B cell (primary cell): ENCODE data around the gene NR3C2. TPM values are rescaled to one million over a fixed set of nuclear protein-coding genes. Genes with fewer than 3 reads are reported as not detected.

ENCODE experiments used
- ATAC-seq: fragments of 200-7000 bp; cut with Tn5 transposase; one replicate; pipeline ENCODE4 v1.10.0; 2021; ENCODE audit warnings: low read depth, mild to moderate bottlenecking, moderate number of reproducible peaks, moderate library complexity
- CTCF ChIA-PET: fragments of 350-600 bp; sonication (Branson Sonifier 250); formaldehyde crosslinking; loops from one replicate; lab custom pipeline; 2021; ENCODE audit warnings: antibody characterized with exemption, inconsistent platforms; lab: Charles Lee
- POLR2A ChIA-PET: fragments of 350-600 bp; sonication (Branson Sonifier 250); formaldehyde crosslinking; loops from one replicate; lab custom pipeline; 2021; ENCODE audit warnings: antibody characterized with exemption; lab: Charles Lee
- DNase-seq: peaks from one replicate; pipeline ENCODE4 v3.0.0; 2013
- H2AFZ ChIP-seq: 2 replicates; pipeline ENCODE4 v1.6.1; 2012; ENCODE audit warnings: mild to moderate bottlenecking, low read depth, low read length; ENCODE audit not compliant: insufficient read depth, poor library complexity, severe bottlenecking
- H3K27ac ChIP-seq, 2 donors: 1 replicate in 1 of 2; 2 replicates in 1 of 2; pipeline ENCODE4 v1.5.1; 2012 to 2013; ENCODE audit warnings: low read length in 2 of 2, mild to moderate bottlenecking in 2 of 2, moderate library complexity in 1 of 2
- H3K27me3 ChIP-seq, 4 experiments: fragments of 200-600 bp in 1 of 4; sonication (generic) in 1 of 4; replicated peaks in 1 of 4; 1 replicate in 2 of 4; 2 replicates in 2 of 4; pipeline versions ENCODE4 v1.6.1 to v1.7.0; 2013 to 2016; ENCODE audit warnings: low read length in 3 of 4, mild to moderate bottlenecking in 2 of 4, mixed read lengths in 1 of 4, moderate library complexity in 1 of 4; ENCODE audit not compliant: insufficient read depth in 4 of 4, control insufficient read depth in 3 of 4; ENCODE audit errors: control extremely low read depth in 1 of 4
- H3K36me3 ChIP-seq, 2 experiments: replicated peaks in 1 of 2; 1 replicate in 1 of 2; 2 replicates in 1 of 2; pipeline versions ENCODE4 v1.6.1 to v1.7.1; 2013; ENCODE audit warnings: low read length in 1 of 2; ENCODE audit not compliant: insufficient read depth in 2 of 2, control insufficient read depth in 1 of 2; ENCODE audit errors: control extremely low read depth in 1 of 2, extremely low read depth in 1 of 2
- H3K4me1 ChIP-seq, 2 donors: fragments of 200-600 bp in 1 of 2; sonication (generic) in 1 of 2; 1 replicate in 1 of 2; 2 replicates in 1 of 2; pipeline versions ENCODE4 v1.5.1 to v1.6.1; 2013 to 2017; ENCODE audit warnings: low read length in 2 of 2; ENCODE audit not compliant: control insufficient read depth in 2 of 2, insufficient read depth in 2 of 2
- H3K4me2 ChIP-seq: replicated peaks from 2 replicates; pipeline ENCODE3; 2012; ENCODE audit warnings: mild to moderate bottlenecking, low read depth, low read length; ENCODE audit not compliant: poor library complexity, severe bottlenecking
- H3K4me3 ChIP-seq, 5 experiments: fragments of 200-600 bp in 1 of 5; sonication (generic) in 1 of 5; 1 replicate in 3 of 5; 2 replicates in 2 of 5; pipeline versions ENCODE4 v1.5.1 to v1.7.0; 2011 to 2016; ENCODE audit warnings: low read length in 4 of 5, mild to moderate bottlenecking in 4 of 5, low read depth in 2 of 5, control low read depth in 1 of 5, moderate library complexity in 1 of 5; ENCODE audit not compliant: insufficient read depth in 1 of 5; ENCODE audit errors: control extremely low read depth in 1 of 5, extremely low read depth in 1 of 5
- H3K79me2 ChIP-seq: fragments of 200-600 bp; sonication (generic); one replicate; pipeline ENCODE4 v1.6.0; 2016; ENCODE audit warnings: low read length; ENCODE audit not compliant: control insufficient read depth, insufficient read depth
- H3K9ac ChIP-seq: fragments of 200-600 bp; sonication (generic); 2 replicates; pipeline ENCODE4 v1.6.1; 2017; ENCODE audit warnings: mild to moderate bottlenecking, low read length, moderate library complexity
- H3K9me3 ChIP-seq, 3 donors: one replicate each; pipeline versions ENCODE4 v1.6.1 to v1.7.1; 2013; ENCODE audit warnings: low read length in 2 of 3; ENCODE audit not compliant: control insufficient read depth in 2 of 3, insufficient read depth in 1 of 3; ENCODE audit errors: control extremely low read depth in 1 of 3
- H4K20me1 ChIP-seq: 2 replicates; pipeline ENCODE4 v1.6.0; 2012; ENCODE audit warnings: mild to moderate bottlenecking, low read length; ENCODE audit not compliant: insufficient read depth, control insufficient read depth, poor library complexity, severe bottlenecking
- H3K27ac Mint-ChIP-seq: one replicate; pipeline ENCODE4 v1.8.0; 2021; ENCODE audit warnings: mixed read lengths
- H3K27me3 Mint-ChIP-seq: one replicate; pipeline ENCODE4 v1.8.0; 2021; ENCODE audit warnings: mixed read lengths
- H3K4me1 Mint-ChIP-seq: one replicate; pipeline ENCODE4 v1.8.0; 2021; ENCODE audit warnings: mixed read lengths
- H3K4me3 Mint-ChIP-seq: one replicate; pipeline ENCODE4 v1.8.0; 2021; ENCODE audit warnings: mixed read lengths
- H3K9me3 Mint-ChIP-seq: one replicate; pipeline ENCODE4 v1.8.0; 2022; ENCODE audit warnings: mixed read lengths; ENCODE audit not compliant: insufficient read depth
- CTCF ChIP-seq: fragments of 200-600 bp; IDR thresholded peaks from one replicate; pipeline ENCODE4 v1.8.0; 2022; ENCODE audit warnings: antibody characterized with exemption, mild to moderate bottlenecking
- EZH2 ChIP-seq: IDR thresholded peaks from 2 replicates; pipeline ENCODE4 v1.6.1; 2012; ENCODE audit warnings: borderline replicate concordance, low read depth, mild to moderate bottlenecking, moderate library complexity, low read length; ENCODE audit not compliant: insufficient read depth, poor library complexity, severe bottlenecking
- WGBS: methylation state at CpG from one replicate; pipeline ENCODE4 v1.1.5; 2013; ENCODE audit warnings: missing lambda C conversion rate; ENCODE audit not compliant: insufficient coverage; 5-methylcytosine and 5-hydroxymethylcytosine counted together
- intact Hi-C: fragments of 100-400 bp; cut with micrococcal nuclease; formaldehyde crosslinking; loops from one replicate; pipeline ENCODE4 v1.10.0; 2022
- polyA plus RNA-seq: library from polyadenylated mRNA; depleted of rRNA; stranded (reverse); fragments of >200 nt; gene quantifications from 2 replicates; pipeline ENCODE4 v1.2.3, GENCODE V29; 2012
- total RNA-seq, 2 donors: library from RNA; stranded (reverse); fragments of 120-200 nt in 1 of 2; gene quantifications; 1 replicate in 1 of 2; 2 replicates in 1 of 2; pipeline versions ENCODE4 v1.2.3 to v1.2.4, GENCODE V29; 2013 to 2022

The NR3C2 gene
- total and polyA plus RNA-seq, 2 donors (not counting 1 experiment from before 2014, with no cell fraction given), result 6.7 to 19.3 TPM

GRCh38 chr4:148173397-148174017, 268.7 kb downstream of the NR3C2 start:
- H3K79me2 ChIP-seq, result no peaks in the 10 kb centered on the region
- no peaks in the 10 kb centered on the region for H3K4me1 ChIP-seq
- peaks cover 0 to 6% (median 1%) of the 10 kb centered on the region in 3 donors for H3K9me3 ChIP-seq
- ChIA-PET CTCF (no interaction called here), POLR2A (no interaction called here)
- no peak overlapping the region for H3K4me2 ChIP-seq
- no peak for DNase-seq
- no peaks in the 10 kb centered on the region for H3K36me3 ChIP-seq
- H3K4me3 ChIP-seq, result no peak overlapping the region
- no peak overlapping the region for H2AFZ ChIP-seq
- H3K4me3 Mint-ChIP-seq, result no peak overlapping the region
- H3K27ac Mint-ChIP-seq, result no peak overlapping the region
- H3K9me3 Mint-ChIP-seq, result peaks cover 4% of the 10 kb centered on the region
- no peak overlapping the region for H3K27ac ChIP-seq
- H3K27me3 ChIP-seq, result no peaks in the 10 kb centered on the region
- ATAC-seq, result no peak
- peaks cover 13% of the 10 kb centered on the region for H3K4me1 Mint-ChIP-seq
- H3K27me3 Mint-ChIP-seq, result no peaks in the 10 kb centered on the region
- WGBS, result 94% methylated on average over 5 of the region's 5 CpGs
- intact Hi-C loops, result no loop called here
- no peak overlapping the region for H3K9ac ChIP-seq
- no peak for TF ChIP-seq EZH2
- H4K20me1 ChIP-seq, result no peaks in the 10 kb centered on the region

GRCh38 chr4:148171596-148171995, 270.6 kb downstream of the NR3C2 start:
- H3K4me1 Mint-ChIP-seq, result peaks cover 13% of the 10 kb centered on the region
- WGBS, result 96% methylated on average over 2 of the region's 3 CpGs
- H3K27me3 Mint-ChIP-seq, result no peaks in the 10 kb centered on the region
- Histone ChIP-seq H3K36me3 (no peaks in the 10 kb centered on the region), H3K4me3 (no peak overlapping the region), H4K20me1 (no peaks in the 10 kb centered on the region), H3K4me1 (no peaks in the 10 kb centered on the region), H3K27ac (no peak overlapping the region), H3K9ac (no peak overlapping the region), H3K4me2 (no peak overlapping the region), H3K9me3 (peaks cover 0 to 6% (median 1%) of the 10 kb centered on the region in 3 donors), H3K79me2 (no peaks in the 10 kb centered on the region), H2AFZ (no peak overlapping the region), H3K27me3 (no peaks in the 10 kb centered on the region)
- H3K4me3 Mint-ChIP-seq, result no peak overlapping the region
- peaks cover 4% of the 10 kb centered on the region for H3K9me3 Mint-ChIP-seq
- no peak for TF ChIP-seq CTCF
- TF ChIP-seq EZH2, result no peak
- CTCF ChIA-PET, result no interaction called here
- intact Hi-C loops, result no loop called here
- DNase-seq (no peak), ATAC-seq (no peak)
- H3K27ac Mint-ChIP-seq, result no peak overlapping the region
- POLR2A ChIA-PET, result no interaction called here
